ENCODE results near the gene TARP.
"Not testable (repeated sequence)": the region's sequence is repeated elsewhere in the genome, so short reads cannot be mapped to it uniquely, and the experiment has no call there.

Gene TARP

GRCh38 chr7:38296059-38296857, 22.8 kb upstream of the TARP start:
- DNase-seq (ENCODE audit: low spot score): no peak

GRCh38 chr7:38294926-38295325, 21.5 kb upstream of the TARP start:
- no peak for DNase-seq (ENCODE audit: low spot score)

GRCh38 chr7:38292442-38292841, 19.0 kb upstream of the TARP start:
- DNase-seq (ENCODE audit: low spot score): no peak

GRCh38 chr7:38291650-38292049, 18.2 kb upstream of the TARP start:
- DNase-seq (ENCODE audit: low spot score): no peak

- no peak for DNase-seq (ENCODE audit: low spot score)
Observed at GRCh38 chr7:38291117-38291647, 17.7 kb upstream of the TARP start.

- no peak for DNase-seq (ENCODE audit: low spot score)
Observed at GRCh38 chr7:38284553-38284952, 11.1 kb upstream of the TARP start.

GRCh38 chr7:38283809-38284208, 10.4 kb upstream of the TARP start:
- no peak for DNase-seq (ENCODE audit: low spot score)

GRCh38 chr7:38283107-38283506, 9.7 kb upstream of the TARP start:
- no peak for DNase-seq (ENCODE audit: low spot score)

- no peak for DNase-seq (ENCODE audit: low spot score)
Observed at GRCh38 chr7:38282081-38282480, 8.6 kb upstream of the TARP start.

GRCh38 chr7:38281266-38281665, 7.8 kb upstream of the TARP start:
- DNase-seq (ENCODE audit: low spot score): no peak

GRCh38 chr7:38280707-38281106, 7.3 kb upstream of the TARP start:
- DNase-seq (ENCODE audit: low spot score): no peak

GRCh38 chr7:38280000-38280399, 6.6 kb upstream of the TARP start:
- no peak for DNase-seq (ENCODE audit: low spot score)

- no peak for DNase-seq (ENCODE audit: low spot score)
Observed at GRCh38 chr7:38276096-38276877, 2.9 kb upstream of the TARP start.

GRCh38 chr7:38274927-38275620, 1.6 kb upstream of the TARP start:
- no peak for DNase-seq (ENCODE audit: low spot score)

GRCh38 chr7:38274486-38274885, 1.1 kb upstream of the TARP start:
- DNase-seq (ENCODE audit: low spot score): no peak

- DNase-seq (ENCODE audit: low spot score): not testable (repeated sequence)
Observed at GRCh38 chr7:38270405-38270804, 3.0 kb downstream of the TARP start.

- not testable (repeated sequence) for DNase-seq (ENCODE audit: low spot score)
Observed at GRCh38 chr7:38269704-38270346, 3.6 kb downstream of the TARP start.

- not testable (repeated sequence) for DNase-seq (ENCODE audit: low spot score)
Observed at GRCh38 chr7:38265958-38266357, 7.5 kb downstream of the TARP start.

- DNase-seq (ENCODE audit: low spot score): not testable (repeated sequence)
Observed at GRCh38 chr7:38264602-38265001, 8.8 kb downstream of the TARP start.

- DNase-seq (ENCODE audit: low spot score): not testable (repeated sequence)
Observed at GRCh38 chr7:38263274-38263673, 10.2 kb downstream of the TARP start.

- no peak for DNase-seq (ENCODE audit: low spot score)
Observed at GRCh38 chr7:38262545-38262944, 10.9 kb downstream of the TARP start.

- DNase-seq (ENCODE audit: low spot score): not testable (repeated sequence)
Observed at GRCh38 chr7:38262026-38262425, 11.4 kb downstream of the TARP start.

All from hepatic stellate cell (primary cell).